C4-2B (cell line): ENCODE data around the gene MICAL2.

Experiments
- CTCF ChIP-seq: fragments of 450-650 bp; conservative IDR thresholded peaks from 2 replicates; pipeline ENCODE4 v1.5.1; 2017; ENCODE audit warnings: mild to moderate bottlenecking
- ZFX ChIP-seq: fragments of 450-650 bp; IDR thresholded peaks from 2 replicates; pipeline ENCODE4 v1.6.1; 2017

- no peak for TF ChIP-seq CTCF
- no peak for TF ChIP-seq ZFX
These were observed 31.8 kb downstream of the MICAL2 start for GRCh38 chr11:12142176-12142575.
